GM19468 (cell line): Measurements from ENCODE around the gene KIAA0513.
A peak's percentile ranks its signal among the peaks of the same experiment; 100 is the strongest.
"Not testable (repeated sequence)": the region's sequence is repeated elsewhere in the genome, so short reads cannot be mapped to it uniquely, and the experiment has no call there.

ENCODE experiments used
- ATAC-seq: cut with Tn5 transposase; IDR thresholded peaks from one replicate; pipeline ENCODE4 v1.9.1; 2021; ENCODE audit warnings: mild to moderate bottlenecking, moderate library complexity, moderate number of reproducible peaks; ENCODE audit not compliant: unreplicated experiment; ENCODE audit errors: extremely low read depth

The KIAA0513 gene

GRCh38 chr16:85026703-85027102, 892 bp upstream of the KIAA0513 start:
- no peak for ATAC-seq

- no peak for ATAC-seq
Observed at GRCh38 chr16:85027958-85028684, 526 bp downstream of the KIAA0513 start.

- peak; percentile 23 for ATAC-seq
Observed at GRCh38 chr16:85028685-85029407, 1.3 kb downstream of the KIAA0513 start.

DNA sequence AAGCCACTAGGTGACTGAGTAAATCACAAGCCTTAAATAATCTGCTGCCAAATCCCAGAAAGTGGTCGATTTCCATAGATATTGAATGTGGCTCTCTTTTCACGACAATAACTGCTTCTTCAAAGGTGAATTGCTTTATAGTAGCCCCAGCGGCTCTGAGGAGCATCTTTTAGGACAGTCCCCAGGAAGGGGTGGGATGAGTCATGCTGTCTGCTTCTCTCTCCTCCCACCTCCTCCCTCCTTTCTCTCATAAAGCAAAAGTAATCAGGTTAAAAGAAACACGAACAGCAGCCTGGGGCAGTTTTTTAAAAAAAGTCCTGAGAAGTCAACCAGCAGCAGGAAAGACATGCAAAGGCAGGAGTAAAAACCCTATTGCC, 1.8 kb downstream of the KIAA0513 start:
- no peak for ATAC-seq

DNA sequence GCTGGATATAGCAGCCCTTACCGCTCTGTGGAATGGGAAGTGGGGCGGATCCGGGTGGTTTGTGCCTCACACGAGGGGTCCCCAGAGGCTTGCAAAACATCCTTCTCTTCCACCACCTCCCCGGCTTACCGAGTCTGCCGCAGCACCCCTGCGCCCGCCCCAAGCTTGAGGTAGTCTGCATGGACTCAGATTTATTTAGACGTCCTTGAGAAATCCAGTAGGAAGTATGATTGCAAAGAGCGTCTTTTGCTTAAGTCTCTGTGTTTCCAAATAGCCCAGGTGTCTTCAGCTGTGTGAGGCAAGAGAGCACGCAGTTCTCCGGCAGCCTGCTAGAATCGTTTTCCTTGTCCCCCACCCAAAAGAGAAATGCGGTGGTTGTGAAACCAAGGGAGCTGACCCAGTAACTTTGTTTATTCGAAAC, 2.4 kb downstream of the KIAA0513 start:
- ATAC-seq: no peak

- no peak for ATAC-seq
Observed at GRCh38 chr16:85031451-85031850, 3.9 kb downstream of the KIAA0513 start.

GRCh38 chr16:85032187-85032586, 4.6 kb downstream of the KIAA0513 start:
- not testable (repeated sequence) for ATAC-seq

GRCh38 chr16:85033171-85033570, 5.6 kb downstream of the KIAA0513 start:
- no peak for ATAC-seq

DNA sequence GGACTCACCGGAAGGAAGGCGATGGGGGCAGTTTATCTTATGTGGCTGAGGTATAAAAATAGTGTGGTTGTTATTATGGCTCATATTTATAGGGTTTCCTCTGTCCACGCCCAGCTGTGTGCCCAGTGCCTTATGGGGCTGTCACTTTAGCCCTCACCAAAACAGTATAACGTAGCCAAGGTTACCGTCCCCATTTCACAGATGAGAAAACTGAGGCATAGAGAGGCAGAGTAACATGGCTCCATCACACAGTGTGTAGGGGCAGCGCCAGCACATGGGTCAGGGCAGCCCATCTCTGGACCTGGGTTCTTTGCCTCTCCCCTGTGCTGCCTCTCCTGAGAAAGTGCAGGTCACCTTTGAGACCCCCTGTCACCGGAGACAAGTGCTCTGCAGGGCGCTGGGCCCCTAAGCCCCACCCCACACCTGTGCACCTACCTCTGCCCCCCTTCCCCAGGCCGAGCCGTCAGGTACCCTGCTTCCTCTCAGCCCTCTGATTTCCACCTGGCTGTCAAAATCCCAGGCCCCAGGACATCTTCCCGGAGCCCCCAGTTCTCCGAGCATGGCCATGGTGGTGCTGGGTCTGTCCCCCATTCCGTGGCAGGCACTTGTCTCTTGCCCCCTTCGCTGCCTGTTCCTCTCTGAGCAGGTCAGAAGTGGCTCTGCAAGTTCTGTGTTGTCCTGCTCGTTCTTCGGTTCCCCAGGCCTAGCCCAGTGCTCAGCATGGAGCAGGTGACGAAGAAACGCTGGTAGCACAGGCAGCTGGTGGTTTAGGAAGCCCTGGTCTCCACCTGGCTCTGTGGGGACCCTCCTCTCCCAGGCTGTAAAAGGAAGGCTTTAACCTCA, 7.2 kb downstream of the KIAA0513 start:
- no peak for ATAC-seq

DNA sequence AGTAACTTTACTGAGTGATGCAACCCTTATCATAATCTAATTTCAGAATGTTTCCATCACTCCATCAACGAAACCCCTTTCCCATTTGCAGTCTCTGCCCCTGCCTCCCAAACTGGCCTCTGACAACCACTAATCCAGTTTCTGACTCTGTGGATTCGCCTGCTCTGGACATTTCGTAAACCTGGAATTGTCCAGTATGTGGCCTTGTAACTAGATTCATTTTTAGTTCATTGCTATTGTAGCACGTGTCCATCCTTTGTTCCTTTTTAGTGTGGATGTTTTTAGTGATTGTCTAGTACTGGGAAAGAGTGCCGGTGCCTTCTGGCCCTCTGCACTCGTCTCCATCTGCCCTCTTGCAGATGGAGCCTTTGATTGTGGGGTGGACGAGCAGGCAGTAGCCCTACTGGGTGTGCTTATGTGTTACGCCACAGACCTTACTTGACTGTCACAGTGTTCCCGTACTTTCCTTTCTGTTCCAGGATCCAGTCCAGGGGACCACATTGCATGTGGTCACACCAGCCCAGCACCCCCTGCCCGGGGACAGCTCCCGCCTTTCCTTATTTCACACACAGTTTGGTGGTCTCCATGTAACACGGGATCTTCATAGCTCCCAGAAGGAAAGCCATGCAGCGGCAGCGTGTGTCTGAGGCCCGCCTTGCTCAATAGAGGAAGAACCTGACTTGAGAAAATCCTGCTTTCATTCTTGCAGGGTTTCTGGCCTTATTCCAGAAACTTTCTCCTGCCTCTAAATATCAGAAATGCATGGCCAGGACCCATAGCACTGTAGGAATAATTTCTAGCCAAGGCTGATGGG, 8.8 kb downstream of the KIAA0513 start:
- no peak for ATAC-seq

- no peak for ATAC-seq
Observed at GRCh38 chr16:85037050-85037410, 9.4 kb downstream of the KIAA0513 start.

DNA sequence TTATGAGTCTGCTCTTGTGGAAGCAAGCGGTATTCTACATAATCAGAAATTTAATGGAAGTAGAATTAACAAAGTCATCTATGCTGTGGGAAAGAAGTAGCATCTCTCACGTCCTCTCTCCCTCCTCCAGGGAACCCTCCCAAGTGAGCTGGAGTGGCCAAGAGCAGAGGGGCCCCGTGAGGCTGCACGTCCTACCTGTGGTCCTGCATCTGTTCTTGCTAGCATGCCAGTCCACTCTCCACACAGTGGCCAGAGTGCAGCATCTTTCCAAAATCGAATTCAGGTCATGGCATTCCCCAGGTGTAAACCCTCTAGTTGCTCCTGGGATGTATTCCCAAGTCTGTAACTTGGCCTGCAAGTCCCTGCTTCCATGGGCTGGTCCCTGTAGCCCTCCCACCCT, 10.1 kb downstream of the KIAA0513 start:
- no peak for ATAC-seq

GRCh38 chr16:85040685-85041084, 13.1 kb downstream of the KIAA0513 start:
- ATAC-seq: no peak

DNA sequence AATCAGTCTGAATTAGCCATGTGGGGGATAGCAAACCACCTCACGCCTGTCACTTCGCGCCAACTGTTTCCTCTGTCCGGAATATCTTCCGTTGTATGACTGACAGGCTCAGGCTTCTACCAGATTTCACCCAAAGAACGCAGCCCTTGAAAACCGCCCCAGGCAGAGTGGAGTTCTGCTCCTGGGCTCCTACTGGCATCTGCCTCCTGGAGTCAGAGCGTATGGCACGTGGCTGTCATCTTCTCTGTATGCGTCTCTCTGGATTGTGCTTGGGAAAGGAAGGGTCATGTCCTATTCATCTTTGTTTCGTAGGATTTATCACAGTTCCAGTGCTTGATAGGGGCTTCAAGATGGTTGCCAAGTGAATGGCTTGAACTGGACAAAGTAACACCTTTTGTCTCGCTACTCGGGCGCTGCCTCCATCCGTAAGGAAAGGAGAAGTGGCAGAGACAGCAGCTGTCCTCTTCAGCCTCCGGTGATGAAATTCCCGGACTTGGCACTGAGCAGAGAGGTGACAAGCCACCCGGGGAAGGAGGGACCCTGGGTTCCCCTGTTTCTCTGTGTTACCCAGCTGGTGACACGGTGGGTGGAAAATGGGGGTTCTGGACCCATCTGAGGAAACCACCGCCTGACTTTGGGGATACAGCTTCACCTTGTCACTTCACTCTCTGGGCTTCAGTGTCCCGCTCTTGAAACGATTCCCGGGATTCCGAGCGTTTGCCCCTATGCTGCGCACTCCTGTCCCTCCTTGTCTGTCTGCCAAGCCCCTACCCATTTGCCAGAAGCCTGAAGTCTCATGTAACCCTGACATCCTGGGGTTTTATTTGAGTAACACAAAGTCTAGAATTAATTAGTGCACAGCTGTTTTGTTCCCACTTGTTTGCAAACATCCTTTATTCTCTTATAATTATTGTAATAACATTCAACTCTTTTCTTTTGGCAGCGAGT, 13.9 kb downstream of the KIAA0513 start:
- no peak for ATAC-seq

GRCh38 chr16:85042167-85042526, 14.6 kb downstream of the KIAA0513 start:
- no peak for ATAC-seq

GRCh38 chr16:85042606-85043005, 15.0 kb downstream of the KIAA0513 start:
- ATAC-seq: no peak

DNA sequence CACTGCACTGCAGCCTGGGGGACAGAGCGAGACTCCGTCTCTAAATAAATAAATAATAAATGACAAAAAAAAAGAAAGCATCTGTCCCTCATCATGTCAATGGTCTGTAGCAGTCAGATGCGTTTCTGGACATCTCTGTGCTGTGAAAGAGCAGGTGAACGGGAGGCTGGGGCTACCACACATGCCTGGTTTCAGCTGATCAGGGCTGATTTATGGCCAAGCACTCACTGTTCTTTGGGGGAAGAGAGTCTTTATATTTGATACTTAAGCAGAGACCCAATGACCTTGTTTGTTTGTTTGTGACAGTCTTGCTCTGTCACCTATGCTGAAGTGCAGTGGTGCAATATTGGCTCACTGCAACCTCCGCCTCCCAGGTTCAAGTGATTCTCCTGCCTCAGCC, 17.5 kb downstream of the KIAA0513 start:
- no peak for ATAC-seq

GRCh38 chr16:85045641-85046471, 18.3 kb downstream of the KIAA0513 start:
- ATAC-seq: no peak
